Subcutaneous abdominal adipose tissue (tissue), 5 donors: ENCODE results near the gene SOAT1.

Experiments used
- H3K27ac ChIP-seq: one replicate; pipeline ENCODE4 v1.7.0; 2013; ENCODE audit warnings: low read depth, mild to moderate bottlenecking, inconsistent platforms, low read length, moderate library complexity
- H3K27me3 ChIP-seq, 5 donors: one replicate each; pipeline ENCODE4 v1.7.0; 2013; ENCODE audit warnings: low read length in 5 of 5, inconsistent platforms in 1 of 5; ENCODE audit not compliant: control insufficient read depth in 5 of 5, insufficient read depth in 4 of 5
- H3K36me3 ChIP-seq, 5 donors: one replicate each; pipeline ENCODE4 v1.7.0; 2013; ENCODE audit warnings: low read length in 5 of 5; ENCODE audit not compliant: control insufficient read depth in 5 of 5, insufficient read depth in 5 of 5
- H3K4me1 ChIP-seq, 5 donors: one replicate each; pipeline ENCODE4 v1.7.0; 2013; ENCODE audit warnings: low read length in 5 of 5, mild to moderate bottlenecking in 3 of 5, moderate library complexity in 1 of 5; ENCODE audit not compliant: control insufficient read depth in 5 of 5, insufficient read depth in 5 of 5
- H3K4me3 ChIP-seq, 5 donors: one replicate each; pipeline ENCODE4 v1.7.0; 2013; ENCODE audit warnings: low read length in 5 of 5, low read depth in 1 of 5
- H3K9ac ChIP-seq, 5 donors: one replicate each; pipeline ENCODE4 v1.7.0; 2013; ENCODE audit warnings: low read length in 5 of 5, mild to moderate bottlenecking in 4 of 5, moderate library complexity in 3 of 5
- H3K9me3 ChIP-seq, 5 donors: one replicate each; pipeline ENCODE4 v1.7.0; 2013; ENCODE audit warnings: low read length in 5 of 5; ENCODE audit not compliant: control insufficient read depth in 5 of 5
- donor health status: healthy.
- donor health status: healthy.
- donor health status: healthy.
- donor health status: healthy.
- donor health status: healthy.

Gene SOAT1

DNA sequence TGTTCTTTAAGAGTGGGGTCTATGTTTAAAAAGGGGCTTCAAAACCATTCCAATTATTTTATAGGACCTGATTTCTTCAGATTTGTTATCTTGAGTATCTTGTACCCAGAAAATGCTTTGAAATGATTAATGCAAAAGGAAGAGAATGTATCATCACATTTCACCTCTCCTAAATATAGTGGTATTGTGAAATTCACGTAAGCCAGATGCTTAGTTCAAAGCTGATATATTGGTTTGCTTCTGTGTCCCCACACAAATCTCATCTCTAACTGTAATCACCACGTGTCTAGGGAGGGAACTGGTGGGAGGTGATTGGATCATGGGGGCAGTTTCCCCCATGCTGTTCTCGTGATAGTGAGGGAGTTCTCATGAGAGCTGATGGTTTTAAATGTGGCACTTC is 8.5 kb downstream of the SOAT1 start:
- Histone ChIP-seq H3K36me3 (peaks cover 8 to 19% (median 10%) of the 10 kb centered on the region in 5 donors), H3K4me1 (peaks cover 0 to 1% (median 0%) of the 10 kb centered on the region in 5 donors), H3K27ac (no peak overlapping the region), H3K27me3 (no peaks in the 10 kb centered on the region), H3K4me3 (no peak overlapping the region), H3K9me3 (no peaks in the 10 kb centered on the region), H3K9ac (no peak overlapping the region)

DNA sequence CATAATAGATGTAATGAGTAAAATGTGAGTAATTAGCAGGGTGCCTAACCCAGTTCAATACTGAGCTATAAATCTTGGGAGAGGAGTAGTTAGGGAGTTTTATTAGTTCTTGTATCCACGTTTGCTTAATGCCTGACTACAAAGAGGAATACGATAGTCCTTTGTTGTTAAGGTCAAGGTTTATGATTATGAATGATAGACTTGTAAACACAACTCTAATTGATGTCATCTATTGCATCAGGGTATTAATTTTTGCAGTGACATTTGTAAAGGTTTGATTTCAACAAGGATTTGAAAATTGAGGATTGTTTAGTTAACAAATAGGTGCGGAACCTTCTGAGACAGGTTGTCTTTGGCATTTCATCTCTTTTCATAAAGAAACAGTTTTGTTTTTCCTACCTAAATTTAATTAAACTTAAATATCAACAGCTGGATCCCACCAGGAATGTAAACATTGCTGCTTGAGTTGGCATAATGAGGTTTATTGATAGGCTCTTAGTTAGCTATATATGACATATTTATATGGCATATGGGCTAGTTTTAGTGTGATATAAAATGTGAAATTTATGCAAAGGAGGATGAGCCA is 9.7 kb downstream of the SOAT1 start:
- H3K27ac ChIP-seq, result no peak overlapping the region
- H3K36me3 ChIP-seq, result peaks cover 8 to 20% (median 11%) of the 10 kb centered on the region in 5 donors
- no peak overlapping the region for H3K4me3 ChIP-seq
- no peaks in the 10 kb centered on the region for H3K9me3 ChIP-seq
- H3K4me1 ChIP-seq, result no peaks in the 10 kb centered on the region
- H3K9ac ChIP-seq, result no peak overlapping the region
- H3K27me3 ChIP-seq, result no peaks in the 10 kb centered on the region

DNA sequence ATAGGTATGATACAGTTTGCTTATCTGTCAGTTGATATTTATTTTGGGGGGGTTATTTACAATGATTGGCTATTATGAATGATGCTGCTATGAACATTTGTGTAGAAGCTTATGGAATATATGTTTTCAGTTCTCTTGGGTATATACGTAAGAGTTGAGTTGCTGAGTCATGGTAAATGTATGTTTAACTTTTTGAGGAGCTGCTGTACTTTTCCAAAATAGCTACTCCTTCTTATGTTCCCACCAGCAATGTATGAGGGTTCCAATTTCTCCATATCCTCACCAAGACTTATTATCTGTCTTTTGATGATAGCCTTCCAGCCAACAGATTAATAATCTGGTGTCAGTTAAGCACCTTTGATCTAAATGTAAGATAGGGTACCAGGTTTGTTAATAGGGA is 11.9 kb downstream of the SOAT1 start:
- Histone ChIP-seq H3K4me1 (no peaks in the 10 kb centered on the region), H3K4me3 (no peak overlapping the region), H3K9me3 (no peaks in the 10 kb centered on the region), H3K27ac (no peak overlapping the region), H3K36me3 (peaks cover 8 to 20% (median 11%) of the 10 kb centered on the region in 5 donors), H3K27me3 (no peaks in the 10 kb centered on the region), H3K9ac (no peak overlapping the region)

DNA sequence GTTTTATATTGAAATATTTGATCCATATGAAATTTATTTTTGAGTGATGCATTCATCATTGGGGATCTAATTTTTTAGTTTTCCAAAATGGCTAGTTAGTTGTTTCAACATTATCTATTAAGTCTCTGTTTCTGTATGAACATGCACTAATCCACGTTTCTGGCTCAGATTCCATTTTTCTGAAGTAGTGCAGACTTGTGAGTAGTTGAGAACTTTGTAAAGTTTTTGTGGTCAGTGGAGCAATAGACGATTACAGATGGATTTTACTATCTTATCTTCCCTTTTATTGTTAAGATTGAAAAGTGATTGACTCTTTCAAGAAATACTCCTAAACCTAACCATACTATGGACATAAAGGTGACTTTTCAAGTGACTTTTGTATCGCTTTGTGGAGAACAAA is 16.7 kb downstream of the SOAT1 start:
- H3K27ac ChIP-seq, result no peak overlapping the region

DNA sequence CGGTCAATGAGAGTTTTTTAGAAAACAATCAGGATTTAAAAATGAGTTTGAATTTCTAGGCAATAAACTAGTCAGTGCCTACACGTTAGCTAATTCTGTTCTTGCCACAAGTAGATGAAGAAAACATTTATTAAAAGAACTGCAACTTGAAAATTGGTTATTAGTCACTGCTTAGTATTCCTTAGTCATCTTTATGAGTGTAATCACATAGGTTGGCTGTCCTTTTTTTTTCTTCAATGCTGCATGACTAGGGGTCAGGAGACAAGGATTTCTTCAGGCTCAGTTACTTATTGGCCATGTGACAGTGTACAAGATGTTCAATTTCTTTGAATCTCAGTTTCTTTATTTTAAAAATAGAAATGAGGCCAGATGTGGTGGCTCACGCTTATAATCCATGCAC is 17.1 kb downstream of the SOAT1 start:
- no peak overlapping the region for H3K27ac ChIP-seq

More for the DNA sequence above, 16.7 kb downstream of the SOAT1 start:
- Histone ChIP-seq H3K4me1 (no peaks in the 10 kb centered on the region), H3K9me3 (no peaks in the 10 kb centered on the region), H3K4me3 (no peak overlapping the region), H3K36me3 (peaks cover 0 to 9% (median 6%) of the 10 kb centered on the region in 5 donors), H3K9ac (no peak overlapping the region), H3K27me3 (no peaks in the 10 kb centered on the region)

DNA sequence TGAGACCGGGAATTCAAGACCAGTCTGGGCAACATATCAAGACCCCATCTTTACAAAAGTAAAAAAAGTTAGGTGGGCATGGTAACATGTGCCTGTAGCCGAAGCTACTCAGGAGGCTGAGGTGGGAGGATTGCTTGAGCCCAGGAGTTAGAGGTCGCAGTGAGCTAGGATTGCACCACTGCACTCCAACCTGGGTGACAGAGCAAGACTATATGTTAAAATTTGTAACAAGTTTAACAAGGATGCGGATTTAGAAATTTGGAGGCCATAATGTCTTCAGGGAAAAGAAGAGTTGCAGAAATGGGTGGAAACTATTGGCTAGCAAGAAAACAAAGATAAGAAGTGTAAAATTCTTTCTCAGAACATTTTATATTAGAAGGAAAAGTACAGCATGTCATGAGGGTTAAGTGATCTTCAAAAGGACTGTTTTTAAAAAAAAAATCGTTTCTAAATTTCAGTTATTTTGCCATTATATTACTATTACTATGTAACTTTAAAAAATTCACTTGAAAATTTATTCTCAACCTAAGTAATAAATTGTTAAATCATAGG is 17.6 kb downstream of the SOAT1 start:
- H3K36me3 ChIP-seq, result peaks cover 0 to 9% (median 6%) of the 10 kb centered on the region in 5 donors
- no peaks in the 10 kb centered on the region for H3K9me3 ChIP-seq
- H3K4me1 ChIP-seq, result no peaks in the 10 kb centered on the region
- H3K9ac ChIP-seq, result no peak overlapping the region
- no peak overlapping the region for H3K4me3 ChIP-seq
- no peaks in the 10 kb centered on the region for H3K27me3 ChIP-seq
- no peak overlapping the region for H3K27ac ChIP-seq

More for the DNA sequence above, 17.1 kb downstream of the SOAT1 start:
- no peak overlapping the region for H3K9ac ChIP-seq
- no peak overlapping the region for H3K4me3 ChIP-seq
- no peaks in the 10 kb centered on the region for H3K9me3 ChIP-seq
- H3K36me3 ChIP-seq, result peaks cover 0 to 9% (median 6%) of the 10 kb centered on the region in 5 donors
- no peaks in the 10 kb centered on the region for H3K4me1 ChIP-seq
- H3K27me3 ChIP-seq, result no peaks in the 10 kb centered on the region

DNA sequence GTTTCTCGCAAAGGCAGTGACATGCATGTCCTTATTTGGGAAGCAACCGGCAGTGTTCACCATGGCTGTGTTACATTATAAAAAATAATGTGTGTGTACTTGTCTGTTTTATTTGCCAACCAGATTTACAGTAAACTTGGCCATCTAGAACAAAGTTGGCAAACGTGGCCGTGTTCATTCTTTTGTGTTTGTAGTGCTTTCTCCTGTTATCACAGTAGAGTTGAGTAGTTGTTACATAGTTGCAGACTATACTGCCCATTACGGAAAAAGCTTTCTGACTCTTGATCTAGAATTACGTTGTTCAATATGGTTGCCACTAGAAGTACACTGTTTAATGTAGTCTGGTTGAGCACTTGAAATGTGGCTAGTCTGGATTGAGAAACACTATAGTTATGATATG is 19.4 kb downstream of the SOAT1 start:
- H3K27ac ChIP-seq, result no peak overlapping the region

DNA sequence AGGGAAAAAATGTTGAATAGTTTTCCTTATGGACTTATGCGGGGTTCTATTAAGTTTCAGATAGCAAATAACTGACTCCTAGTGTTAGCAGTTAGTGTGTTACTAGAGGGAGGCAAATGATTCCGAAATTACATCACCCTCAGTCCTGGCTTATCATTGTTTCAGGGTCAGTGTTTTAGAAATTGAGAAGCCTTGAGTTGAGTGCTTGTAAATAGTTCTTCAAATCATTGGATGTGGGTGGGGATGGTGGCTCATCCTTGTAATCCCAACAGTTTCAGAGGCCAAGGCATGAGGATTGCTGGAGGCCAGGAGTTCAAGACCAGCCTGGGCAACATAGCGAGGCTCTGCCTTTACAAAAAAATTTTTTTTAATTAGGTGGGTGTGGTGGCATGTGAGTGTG is 21.3 kb downstream of the SOAT1 start:
- Histone ChIP-seq H3K27me3 (no peaks in the 10 kb centered on the region), H3K9ac (no peak overlapping the region), H3K27ac (no peak overlapping the region), H3K4me3 (no peak overlapping the region), H3K9me3 (no peaks in the 10 kb centered on the region), H3K4me1 (no peaks in the 10 kb centered on the region), H3K36me3 (peaks cover 0 to 5% (median 3%) of the 10 kb centered on the region in 5 donors)

More for the DNA sequence above, 19.4 kb downstream of the SOAT1 start:
- Histone ChIP-seq H3K4me1 (no peaks in the 10 kb centered on the region), H3K27me3 (no peaks in the 10 kb centered on the region), H3K9me3 (no peaks in the 10 kb centered on the region), H3K9ac (no peak overlapping the region), H3K36me3 (peaks cover 0 to 5% (median 3%) of the 10 kb centered on the region in 5 donors), H3K4me3 (no peak overlapping the region)

DNA sequence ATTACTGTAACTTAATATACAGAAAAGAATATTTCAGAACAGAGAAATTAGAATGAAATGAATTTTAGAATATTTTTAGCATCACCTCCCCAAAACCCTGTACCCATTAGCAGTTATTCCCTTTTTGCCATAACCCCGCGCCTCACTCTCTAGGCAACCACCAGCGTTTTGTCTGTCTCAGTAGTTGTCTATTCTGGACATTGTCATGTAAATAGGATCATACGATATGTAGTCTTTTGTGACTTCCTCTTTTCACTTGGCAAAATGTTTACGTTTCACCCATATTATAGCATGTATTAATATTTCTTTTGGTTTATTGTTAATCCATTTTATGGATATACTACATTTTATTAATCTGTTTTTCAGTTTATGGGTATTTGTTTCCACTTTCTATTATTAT is 24.9 kb downstream of the SOAT1 start:
- H3K27ac ChIP-seq, result no peak overlapping the region
- H3K4me1 ChIP-seq, result no peaks in the 10 kb centered on the region
- peaks cover 0 to 2% (median under 1%) of the 10 kb centered on the region in 5 donors for H3K36me3 ChIP-seq
- no peak overlapping the region for H3K9ac ChIP-seq
- no peak overlapping the region for H3K4me3 ChIP-seq
- H3K27me3 ChIP-seq, result no peaks in the 10 kb centered on the region
- no peaks in the 10 kb centered on the region for H3K9me3 ChIP-seq

DNA sequence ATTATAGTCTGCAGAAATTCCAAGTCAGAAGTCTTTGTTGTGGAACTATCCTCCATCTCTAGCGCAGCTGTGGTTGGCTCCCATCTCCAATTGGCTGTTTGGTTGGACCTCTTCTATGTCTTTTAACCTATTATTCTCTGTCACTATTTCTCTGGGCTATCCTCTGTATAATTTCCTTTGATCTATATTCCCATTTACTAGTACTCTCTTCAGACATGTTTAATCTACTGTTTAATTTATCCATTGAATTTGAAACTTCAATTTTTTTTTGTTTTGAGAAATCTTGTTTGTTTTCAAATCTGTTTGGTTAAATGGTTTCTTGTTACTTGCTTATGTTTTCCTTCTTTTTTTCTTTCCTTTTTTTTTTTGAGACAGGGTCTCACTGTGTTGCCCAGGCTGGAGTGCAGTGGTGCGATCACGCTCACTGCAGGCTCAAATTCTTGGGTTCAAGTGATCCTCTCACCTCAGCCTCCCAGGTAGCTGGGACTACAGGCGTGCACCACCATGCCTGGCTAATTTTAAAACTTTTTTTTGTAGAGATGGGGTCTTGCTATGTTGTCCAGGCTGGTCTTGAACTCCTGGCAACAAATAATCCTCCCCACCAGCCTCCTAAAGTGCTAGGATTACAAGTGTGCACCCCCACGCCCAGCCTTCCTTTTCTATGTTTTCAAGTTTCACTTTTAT is 28.1 kb downstream of the SOAT1 start:
- no peak overlapping the region for H3K27ac ChIP-seq

More for the DNA sequence above, 28.1 kb downstream of the SOAT1 start:
- Histone ChIP-seq H3K4me3 (no peak overlapping the region), H3K9ac (no peak overlapping the region), H3K36me3 (peaks cover 0 to 4% (median 2%) of the 10 kb centered on the region in 5 donors), H3K9me3 (no peaks in the 10 kb centered on the region), H3K4me1 (no peaks in the 10 kb centered on the region), H3K27me3 (no peaks in the 10 kb centered on the region)
